Endothelial cell of umbilical vein (primary cell): ENCODE results near the gene FRK. TPM values are rescaled to one million over a fixed set of nuclear protein-coding genes. Genes with fewer than 3 reads are reported as not detected.
A peak's percentile ranks its signal among the peaks of the same experiment; 100 is the strongest.

ENCODE experiments used
- BruUV-seq: library from RNA; stranded (reverse); fragments of 400-500 nt; replicated peaks from 2 replicates; lab custom pipeline; 2021; lab: Mats Ljungman, UMichigan
- CTCF ChIA-PET: fragments of 300-600, 350-600 bp; sonication (Branson Sonifier 250); formaldehyde crosslinking; loops from one replicate; lab custom pipeline; 2021; ENCODE audit warnings: antibody characterized with exemption, inconsistent platforms; lab: Charles Lee
- POLR2A ChIA-PET: fragments of 300-600, 350-600 bp; sonication (Branson Sonifier 250); formaldehyde crosslinking; loops from one replicate; lab custom pipeline; 2021; ENCODE audit warnings: antibody characterized with exemption, inconsistent platforms; lab: Charles Lee
- DNase-seq: peaks from one replicate; pipeline ENCODE4 v3.0.0-alpha.2; 2011; ENCODE audit warnings: low read depth, low spot score
- FAIRE-seq: peaks from 2 replicates; lab custom pipeline; 2011; peaks lifted over from hg19 to GRCh38; lab: Jason Lieb, UNC
- H2AFZ ChIP-seq: 2 replicates; pipeline ENCODE4 v1.6.0; 2012; ENCODE audit warnings: low read depth, low read length, control low read depth, inconsistent platforms
- H3K27ac ChIP-seq: 2 replicates; pipeline ENCODE4 v1.5.1; 2011; ENCODE audit warnings: low read depth, mild to moderate bottlenecking, control low read depth, low read length, moderate library complexity; ENCODE audit not compliant: insufficient read depth
- H3K27me3 ChIP-seq, 2 experiments: 2 replicates each; pipeline versions ENCODE4 v1.6.0 to v1.6.1; 2011; ENCODE audit warnings: low read length in 2 of 2, mixed read lengths in 1 of 2; ENCODE audit not compliant: control insufficient read depth in 2 of 2, insufficient read depth in 2 of 2
- H3K36me3 ChIP-seq, 2 experiments: 2 replicates in 1 of 2; 3 replicates in 1 of 2; pipeline ENCODE4 v1.5.1; 2011; ENCODE audit warnings: low read length in 2 of 2, mild to moderate bottlenecking in 1 of 2, moderate library complexity in 1 of 2; ENCODE audit not compliant: control insufficient read depth in 2 of 2, insufficient read depth in 2 of 2; ENCODE audit errors: extremely low read depth in 1 of 2
- H3K4me1 ChIP-seq: 3 replicates; pipeline ENCODE4 v1.5.1; 2011; ENCODE audit warnings: mild to moderate bottlenecking, low read length; ENCODE audit not compliant: control insufficient read depth, insufficient read depth; ENCODE audit errors: extremely low read depth
- H3K4me2 ChIP-seq: 2 replicates; pipeline ENCODE4 v1.6.1; 2011; ENCODE audit warnings: low read length, control low read depth, mixed read lengths; ENCODE audit not compliant: insufficient read depth
- H3K4me3 ChIP-seq, 3 experiments: fragments of 200-600 bp in 1 of 3; sonication (generic), shearing (Covaris generic) in 1 of 3; replicated peaks in 1 of 3; 2 replicates each; pipeline ENCODE4 v1.5.1; 2011 to 2016; ENCODE audit warnings: control low read depth in 3 of 3, low read length in 3 of 3, mild to moderate bottlenecking in 2 of 3, inconsistent platforms in 1 of 3, low read depth in 1 of 3, moderate library complexity in 1 of 3; ENCODE audit not compliant: insufficient read depth in 1 of 3
- H3K79me2 ChIP-seq: 2 replicates; pipeline ENCODE4 v1.6.0; 2012; ENCODE audit warnings: low read length, inconsistent platforms; ENCODE audit not compliant: control insufficient read depth, insufficient read depth
- H3K9ac ChIP-seq: replicated peaks from 2 replicates; pipeline ENCODE3; 2011; ENCODE audit warnings: low read length, control low read depth; ENCODE audit not compliant: insufficient read depth; ENCODE audit errors: extremely low read depth
- H3K9me1 ChIP-seq: replicated peaks from 3 replicates; pipeline ENCODE4 v1.6.0; 2011; ENCODE audit warnings: mild to moderate bottlenecking, low read length; ENCODE audit not compliant: control insufficient read depth, insufficient read depth; ENCODE audit errors: extremely low read depth
- H3K9me3 ChIP-seq: replicated peaks from 2 replicates; pipeline ENCODE4 v1.5.1; 2012; ENCODE audit warnings: low read length, inconsistent platforms; ENCODE audit not compliant: control insufficient read depth, insufficient read depth
- H4K20me1 ChIP-seq: replicated peaks from 2 replicates; pipeline ENCODE3; 2011; ENCODE audit warnings: mild to moderate bottlenecking, low read length; ENCODE audit not compliant: control insufficient read depth, insufficient read depth; ENCODE audit errors: extremely low read depth
- FOS ChIP-seq: IDR thresholded peaks from 2 replicates; pipeline ENCODE4 v1.6.1; 2011; ENCODE audit warnings: mild to moderate bottlenecking, low read length, moderate library complexity, borderline replicate concordance; ENCODE audit not compliant: insufficient read depth
- GATA2 ChIP-seq: IDR thresholded peaks from 2 replicates; pipeline ENCODE4 v1.7.0; 2011; ENCODE audit warnings: low read depth, mild to moderate bottlenecking, moderate library complexity, mixed read lengths, low read length; ENCODE audit not compliant: insufficient read length, insufficient read depth
- JUN ChIP-seq: IDR thresholded peaks from 2 replicates; pipeline ENCODE4 v1.6.1; 2011; ENCODE audit warnings: borderline replicate concordance, low read depth; ENCODE audit not compliant: insufficient read length, insufficient read depth
- POLR2A ChIP-seq: IDR thresholded peaks from 2 replicates; pipeline ENCODE4 v1.6.1; 2012; ENCODE audit warnings: low read depth, mild to moderate bottlenecking, control low read depth, low read length
- dilution Hi-C: fragments of 300-500 bp; cut with MboI; formaldehyde crosslinking; loops from one replicate; pipeline ENCODE4 v1.15.0; 2019; ENCODE audit warnings: low sequenced_read_pairs; ENCODE audit not compliant: extremely low pct_ligation_motif_present
- intact Hi-C: fragments of 100-400 bp; cut with micrococcal nuclease; formaldehyde crosslinking; loops from one replicate; pipeline ENCODE4 v1.10.0; 2022
- polyA plus RNA-seq, 4 experiments: library from polyadenylated mRNA; depleted of rRNA in 3 of 4; stranded (reverse) in 3 of 4; unstranded in 1 of 4; fragments of >200 nt; gene quantifications; 2 replicates each; pipeline versions ENCODE4 v1.2.1 to v1.2.3, GENCODE V29; 2011 to 2012; ENCODE audit warnings: missing spikeins in 1 of 4
- total RNA-seq: library from RNA; stranded (reverse); gene quantifications from 2 replicates; pipeline ENCODE4 v1.2.3, GENCODE V29; 2021
- TF ChIP-seq, protein P1 (sequence below): IDR thresholded peaks from 2 replicates; pipeline ENCODE4 v1.6.1; 2011; ENCODE audit not compliant: insufficient read depth, insufficient read length

FRK gene
- total and polyA plus RNA-seq, 2 donors (not counting 3 experiments of a cell fraction or from before 2014, with no cell fraction given): 0.01 TPM; not detected in 1

DNA sequence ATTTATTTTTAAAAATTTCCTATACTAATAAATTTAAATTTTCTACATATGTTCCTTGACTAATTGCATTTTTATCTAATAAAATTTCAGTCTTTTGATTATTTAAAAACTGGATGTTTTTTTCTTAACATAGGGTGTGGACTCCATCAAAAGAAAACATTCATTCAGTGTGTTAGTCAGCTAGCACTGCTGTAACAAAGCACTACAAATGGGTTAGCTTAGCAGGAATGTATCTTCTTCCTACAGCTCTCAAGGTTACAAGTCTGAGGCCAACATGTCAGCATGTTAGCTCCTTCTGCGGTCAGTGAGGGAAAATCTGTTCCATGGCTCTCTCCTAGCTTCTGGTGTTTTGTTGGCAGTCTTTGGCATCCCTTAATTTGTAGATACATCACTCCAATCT is 32.5 kb downstream of the FRK start:
- intact Hi-C loops (no loop called here), dilution Hi-C loops (no loop called here)
- ChIA-PET CTCF (interaction anchor here (1.1 to 2.7 kb wide), 3 partner anchors 17 to 69 kb away, joined by 3 to 13 read pairs (median 5); no protein-coding TSS in a partner anchor), POLR2A (no interaction called here)
- no peak overlapping the region for H2AFZ ChIP-seq
- no peaks in the 10 kb centered on the region for H3K9me3 ChIP-seq
- H3K79me2 ChIP-seq: no peaks in the 10 kb centered on the region
- no peaks in the 10 kb centered on the region for H3K9me1 ChIP-seq
- H3K9ac ChIP-seq: no peak overlapping the region
- no peak overlapping the region for H3K27ac ChIP-seq
- no peak overlapping the region for H3K4me3 ChIP-seq
- no peak for TF ChIP-seq FOS
- no peak for TF ChIP-seq JUN
- TF ChIP-seq, protein P1, sequence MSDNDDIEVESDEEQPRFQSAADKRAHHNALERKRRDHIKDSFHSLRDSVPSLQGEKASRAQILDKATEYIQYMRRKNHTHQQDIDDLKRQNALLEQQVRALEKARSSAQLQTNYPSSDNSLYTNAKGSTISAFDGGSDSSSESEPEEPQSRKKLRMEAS: no peak
- no TSS peak for BruUV-seq
- H3K27me3 ChIP-seq: no peaks in the 10 kb centered on the region
- H4K20me1 ChIP-seq: no peaks in the 10 kb centered on the region
- no peak for FAIRE-seq
- H3K4me2 ChIP-seq: no peak overlapping the region
- no peaks in the 10 kb centered on the region for H3K4me1 ChIP-seq
- no peak for DNase-seq
- no peaks in the 10 kb centered on the region for H3K36me3 ChIP-seq

DNA sequence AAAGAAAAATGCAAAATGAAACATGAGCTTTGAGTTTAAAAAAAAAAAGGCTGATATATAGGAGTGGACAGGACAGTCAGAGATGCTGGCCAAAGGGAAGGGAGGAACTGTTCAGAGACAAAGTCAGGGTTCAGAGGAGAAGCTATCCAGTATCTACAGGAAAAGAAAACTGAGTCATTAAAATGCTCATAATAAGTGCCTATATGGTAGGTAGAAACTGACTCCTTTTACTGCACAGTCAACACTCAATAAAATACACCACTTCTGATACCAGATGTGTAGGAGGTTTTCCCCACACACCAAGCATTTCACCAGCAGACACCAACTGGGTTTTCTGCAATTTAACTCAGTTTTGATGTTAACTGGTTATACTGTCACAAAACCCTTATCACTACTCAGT is 32.9 kb downstream of the FRK start:
- FAIRE-seq: peak; percentile 8
- no TSS peak for BruUV-seq
- TF ChIP-seq FOS: peak; percentile 18
- TF ChIP-seq POLR2A: no peak
- TF ChIP-seq GATA2: no peak
- TF ChIP-seq, protein P1: no peak
- POLR2A ChIA-PET: no interaction called here
- intact Hi-C loops (no loop called here), dilution Hi-C loops (no loop called here)
- no peak overlapping the region for H3K27ac ChIP-seq
- no peaks in the 10 kb centered on the region for H3K79me2 ChIP-seq
- CTCF ChIA-PET: interaction anchor here (1.1 to 2.7 kb wide), 3 partner anchors 16 to 70 kb away, joined by 3 to 13 read pairs (median 5); no protein-coding TSS in a partner anchor
- no peak for DNase-seq
- H3K9me1 ChIP-seq: no peaks in the 10 kb centered on the region
- H3K9me3 ChIP-seq: no peaks in the 10 kb centered on the region
- H3K4me1 ChIP-seq: no peaks in the 10 kb centered on the region
- no peak overlapping the region for H3K4me2 ChIP-seq
- no peaks in the 10 kb centered on the region for H3K27me3 ChIP-seq
- no peak overlapping the region for H3K4me3 ChIP-seq
- H3K36me3 ChIP-seq: no peaks in the 10 kb centered on the region
- no peak overlapping the region for H3K9ac ChIP-seq
- no peak overlapping the region for H2AFZ ChIP-seq
- H4K20me1 ChIP-seq: no peaks in the 10 kb centered on the region
